Inflammatory macrophage (primary cell): ENCODE data around the gene PIK3R5.
"Not testable (repeated sequence)": the region's sequence is repeated elsewhere in the genome, so short reads cannot be mapped to it uniquely, and the experiment has no call there.

ENCODE experiments used
- DNase-seq, 2 donors: peaks; one replicate each; pipeline ENCODE4 v3.0.0-alpha.2; 2020 to 2022

PIK3R5 gene

GRCh38 chr17:8873801-8874715 lies 91.4 kb downstream of the PIK3R5 start:
- DNase-seq = peak in 1 of 2 donors; percentile 29

DNA sequence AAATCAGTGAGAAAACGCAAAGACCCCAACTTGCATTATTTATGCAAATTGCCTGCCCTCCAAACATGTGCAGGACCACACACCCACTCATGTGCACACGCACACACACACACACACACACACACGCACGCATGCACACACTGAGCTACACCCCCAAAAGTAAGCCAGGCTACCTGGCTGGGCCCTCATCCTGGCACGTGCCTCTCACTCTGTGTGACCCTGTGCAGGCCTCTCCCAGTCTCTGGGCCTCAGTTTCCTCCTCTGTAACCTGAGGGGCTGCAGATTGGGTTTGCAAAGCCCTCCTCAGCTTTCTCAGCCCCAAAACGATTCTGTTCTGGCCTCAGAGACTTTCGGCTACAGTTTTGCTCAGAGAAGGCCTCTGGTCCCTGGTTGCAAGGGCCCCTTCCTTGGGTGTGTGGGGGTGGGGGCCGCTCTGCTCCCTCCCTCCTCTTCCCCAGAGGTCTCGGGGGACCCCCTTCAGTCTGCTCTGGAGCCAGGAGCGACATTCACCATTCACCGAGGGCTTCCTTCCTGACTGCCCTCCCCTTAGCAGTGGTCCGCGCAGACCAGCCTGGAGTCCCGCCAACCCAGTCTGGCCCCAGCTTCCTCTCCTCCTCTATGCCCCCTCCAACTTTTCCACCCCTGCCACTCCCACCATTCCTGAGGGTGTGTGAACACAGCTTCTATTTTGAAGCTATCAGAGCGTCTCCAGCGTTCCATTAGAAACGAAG lies 92.6 kb downstream of the PIK3R5 start:
- no peak for DNase-seq

DNA sequence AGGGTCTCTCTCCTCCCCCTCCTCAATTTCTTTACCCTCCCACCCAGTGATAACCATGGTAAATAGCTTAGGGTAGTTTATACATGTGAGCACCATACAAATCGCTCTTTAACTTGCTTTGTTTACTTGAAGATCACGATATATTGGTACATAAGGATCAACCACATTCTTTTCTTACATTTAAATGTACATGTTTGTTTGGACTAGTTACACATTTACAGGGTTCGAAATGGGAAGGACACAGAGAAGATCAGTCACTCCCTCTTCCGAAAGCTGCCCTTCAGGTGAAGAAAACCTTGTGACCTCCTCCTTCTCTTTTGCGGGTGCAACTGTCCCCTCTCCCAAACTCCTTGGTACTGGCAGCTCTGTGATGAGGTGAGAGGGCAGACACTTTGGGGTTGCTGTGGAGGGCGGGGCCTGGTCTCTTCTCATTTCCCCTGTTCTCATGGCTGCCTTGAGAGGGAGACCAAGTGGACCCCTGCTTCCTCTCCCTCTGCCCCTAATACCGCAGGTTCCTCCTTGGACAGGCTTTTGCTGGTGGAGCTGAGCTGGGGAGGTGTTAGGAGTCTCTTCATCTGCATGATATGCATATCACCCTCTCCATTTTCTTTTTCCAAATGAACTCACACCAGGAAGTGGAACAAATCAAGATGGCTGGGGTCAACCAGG lies 93.3 kb downstream of the PIK3R5 start:
- peak in 1 of 2 donors; percentile 22 for DNase-seq

DNA sequence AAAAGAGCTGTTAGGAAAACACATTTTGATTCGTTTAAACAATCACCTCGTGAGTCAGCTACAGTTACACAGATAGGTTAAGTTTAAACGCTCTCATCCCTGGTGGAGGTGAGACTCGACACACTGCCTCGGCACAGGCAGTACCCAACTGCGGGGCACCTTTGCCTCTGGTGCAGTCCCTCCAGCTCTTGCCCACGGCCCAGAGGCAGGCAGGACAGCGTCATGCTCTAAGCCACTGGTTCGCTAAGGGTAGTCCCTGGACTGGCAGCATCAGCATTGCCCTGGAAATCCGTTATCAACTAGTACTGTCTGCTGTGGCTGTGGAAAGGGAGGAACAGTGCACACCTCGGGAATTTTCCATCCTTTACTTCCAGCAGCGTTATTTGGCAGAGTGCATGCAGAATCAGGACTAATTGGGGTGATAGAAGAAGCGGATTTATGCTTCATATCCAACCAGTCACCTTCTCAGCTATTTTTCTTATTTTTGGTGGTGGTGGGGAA lies 94.4 kb downstream of the PIK3R5 start:
- no peak for DNase-seq

DNA sequence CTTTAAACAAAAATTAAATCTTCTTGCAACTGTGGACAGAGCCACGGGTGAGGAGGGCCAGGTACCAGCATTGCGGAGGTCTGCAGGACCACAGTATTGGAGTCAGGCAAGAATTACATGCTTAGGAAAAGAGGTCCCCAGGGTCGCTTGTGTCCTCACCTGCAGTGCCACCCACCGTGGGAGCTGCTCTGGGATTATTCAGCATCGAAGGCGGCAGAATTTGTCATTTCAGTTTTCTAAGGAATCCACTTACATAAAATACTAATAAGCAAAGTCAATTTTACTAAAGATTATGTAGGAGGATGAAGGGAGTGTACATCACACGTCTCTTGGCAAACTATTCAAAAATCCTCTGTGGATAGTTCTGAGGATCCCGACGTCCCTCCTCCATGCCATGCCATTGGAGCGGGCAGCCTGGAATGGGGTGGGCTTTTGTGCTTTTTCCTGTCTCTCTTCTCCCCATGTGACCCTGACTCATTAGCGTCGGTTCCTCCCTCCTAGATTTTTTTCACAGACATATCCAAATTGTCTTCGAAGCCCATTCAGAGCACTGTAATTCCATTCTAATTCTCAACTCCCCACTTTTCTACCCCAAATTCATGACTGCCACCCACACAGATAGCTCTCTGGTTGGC lies 95.0 kb downstream of the PIK3R5 start:
- no peak for DNase-seq

DNA sequence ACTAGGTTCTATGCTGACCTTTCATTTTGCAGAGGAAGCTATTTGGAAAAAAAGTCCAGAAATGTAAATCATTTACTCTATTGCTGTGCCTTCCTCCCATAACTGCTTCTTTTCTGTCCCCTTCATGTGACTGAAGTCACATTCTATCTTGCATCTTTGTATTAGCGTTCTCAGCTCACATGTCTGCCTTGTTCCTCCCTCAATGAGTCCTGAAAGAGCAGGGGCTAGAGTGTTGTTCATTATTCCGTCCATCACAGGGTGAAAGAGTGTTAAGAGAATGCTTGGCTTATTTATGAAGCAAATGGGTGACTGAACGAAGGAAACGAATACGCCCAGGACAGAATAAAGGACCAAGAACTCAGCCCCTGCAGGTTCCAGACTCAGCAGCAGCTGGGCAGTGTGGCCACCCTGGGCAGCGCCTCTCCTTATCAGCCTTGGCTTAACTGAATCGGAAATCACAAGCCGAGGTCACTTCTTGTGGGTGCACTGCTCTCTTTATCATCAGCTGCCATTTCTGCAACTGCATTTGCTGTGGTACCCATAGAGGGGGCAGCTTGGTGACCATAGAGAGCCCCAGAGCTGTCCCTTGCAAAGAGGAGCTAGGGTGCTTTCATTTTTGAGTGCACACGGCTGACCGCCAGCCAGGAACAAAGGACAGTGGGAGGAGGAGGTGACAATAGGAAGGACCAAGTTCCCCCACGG lies 96.2 kb downstream of the PIK3R5 start:
- DNase-seq = no peak

DNA sequence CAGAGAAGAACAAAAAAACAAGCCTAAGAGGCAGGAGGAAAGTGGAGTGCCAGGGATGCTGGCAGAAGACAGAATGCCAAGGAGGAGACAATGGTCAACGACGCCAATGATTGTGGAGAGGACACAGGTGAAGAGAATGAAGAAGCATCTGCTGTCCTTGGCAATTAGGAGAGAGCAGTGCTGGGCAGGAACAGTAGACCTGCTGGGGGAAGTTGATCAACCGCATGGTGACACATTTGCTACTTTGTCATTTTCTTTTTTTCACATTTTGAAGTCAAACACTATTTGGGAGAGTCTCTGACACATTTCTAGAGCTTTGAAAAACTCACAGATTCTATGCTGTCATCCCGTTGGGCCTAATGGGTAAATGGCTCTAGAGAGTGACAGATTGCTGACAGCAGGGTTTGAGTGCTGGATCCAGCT lies 97.0 kb downstream of the PIK3R5 start:
- DNase-seq = no peak

DNA sequence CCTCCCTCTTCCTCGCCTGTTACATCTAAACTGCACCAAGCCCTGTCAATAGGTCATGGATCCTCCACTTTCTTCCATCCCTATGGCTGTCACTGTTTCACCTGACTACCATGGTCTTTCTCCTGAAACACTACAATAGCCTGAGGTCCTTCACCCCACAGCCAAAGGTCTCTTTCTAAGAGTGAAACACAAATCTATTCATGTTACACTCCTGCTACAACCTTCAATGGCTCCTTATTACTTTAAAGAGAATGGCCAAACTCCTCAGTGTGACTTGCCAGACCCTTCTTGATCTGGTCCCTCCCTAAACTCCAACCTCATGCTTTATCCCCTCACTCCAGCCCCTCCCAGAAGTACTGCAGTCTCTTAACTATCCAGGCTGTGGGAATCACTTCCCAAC lies 97.4 kb downstream of the PIK3R5 start:
- no peak for DNase-seq

GRCh38 chr17:8867361-8867981 lies 98.0 kb downstream of the PIK3R5 start, which contains the start of gene PIK3R6:
TSS of gene PIK3R6 (minus strand) at chr17:8867674. CDS start at chr17:8849794, 17,880 bp downstream.
- DNase-seq = peak; percentile 56 to 58

- no peak for DNase-seq
Measured at GRCh38 chr17:8865811-8866210, 99.7 kb downstream of the PIK3R5 start.

GRCh38 chr17:8865385-8865784 lies 100.1 kb downstream of the PIK3R5 start:
- DNase-seq = no peak

- peak in 1 of 2 donors; percentile 24 for DNase-seq
Measured at GRCh38 chr17:8862213-8863056, 103.1 kb downstream of the PIK3R5 start.

- DNase-seq = no peak
Measured at GRCh38 chr17:8861495-8862181, 103.9 kb downstream of the PIK3R5 start.

- DNase-seq = no peak
Measured at GRCh38 chr17:8859804-8860430, 105.6 kb downstream of the PIK3R5 start.

DNA sequence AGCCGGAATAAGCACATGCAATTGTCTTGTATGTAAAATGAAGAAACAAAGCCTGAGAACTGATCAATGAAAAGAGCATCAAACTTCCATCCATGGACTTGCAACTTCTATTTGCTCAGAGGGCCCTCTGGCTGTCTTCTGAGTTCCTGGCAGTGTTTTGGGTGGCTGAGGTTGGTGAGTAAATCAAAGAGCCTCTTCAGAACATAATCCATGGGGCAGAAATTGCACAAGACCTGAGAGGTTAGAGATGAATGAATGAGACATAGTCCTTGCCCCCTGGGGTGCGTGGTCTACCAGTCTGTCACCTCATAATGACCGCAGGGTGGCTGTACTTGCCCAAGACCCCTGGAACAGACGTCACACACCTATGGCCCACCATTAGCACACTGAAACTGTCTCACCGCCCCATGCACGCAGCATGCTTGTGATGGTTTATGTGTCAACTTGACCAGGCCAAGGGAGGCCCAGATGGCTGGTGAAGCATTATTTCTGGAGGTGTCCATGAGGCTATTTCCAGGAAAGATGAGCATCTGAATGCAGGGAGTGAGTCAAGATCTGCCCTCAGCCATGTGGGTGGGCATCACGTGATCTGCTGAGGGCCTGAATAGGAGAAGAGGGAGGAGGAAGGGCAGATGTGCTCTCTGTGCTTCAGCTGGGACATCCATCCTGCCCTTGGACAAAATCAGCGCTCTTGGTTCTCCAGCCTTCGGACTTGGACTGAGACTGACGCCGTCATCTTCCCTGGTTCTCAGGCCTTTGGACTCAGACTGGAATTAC lies 106.3 kb downstream of the PIK3R5 start:
- peak; percentile 93 to 96 for DNase-seq

DNA sequence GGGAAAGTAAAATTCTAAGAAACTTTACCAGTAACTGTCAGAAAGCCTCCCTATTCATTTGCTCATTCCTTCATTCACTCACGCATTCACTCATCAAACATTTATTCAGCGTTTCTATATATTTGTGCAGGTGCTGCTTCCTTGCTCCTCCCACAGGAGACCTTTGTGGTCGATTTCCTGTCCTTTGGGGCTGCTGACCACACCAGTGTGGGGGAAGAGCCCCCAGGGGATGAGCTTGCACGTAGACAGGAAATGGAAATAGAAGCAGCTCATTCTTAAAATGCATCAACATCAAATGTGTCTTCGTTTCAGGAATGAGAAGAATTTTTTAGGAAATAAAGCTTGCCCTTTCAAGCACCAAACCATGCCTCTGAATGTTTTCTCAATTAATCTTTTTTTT lies 107.6 kb downstream of the PIK3R5 start:
- peak in 1 of 2 donors; percentile 31 for DNase-seq

- no peak for DNase-seq
Measured at GRCh38 chr17:8856869-8857575, 108.5 kb downstream of the PIK3R5 start.

DNA sequence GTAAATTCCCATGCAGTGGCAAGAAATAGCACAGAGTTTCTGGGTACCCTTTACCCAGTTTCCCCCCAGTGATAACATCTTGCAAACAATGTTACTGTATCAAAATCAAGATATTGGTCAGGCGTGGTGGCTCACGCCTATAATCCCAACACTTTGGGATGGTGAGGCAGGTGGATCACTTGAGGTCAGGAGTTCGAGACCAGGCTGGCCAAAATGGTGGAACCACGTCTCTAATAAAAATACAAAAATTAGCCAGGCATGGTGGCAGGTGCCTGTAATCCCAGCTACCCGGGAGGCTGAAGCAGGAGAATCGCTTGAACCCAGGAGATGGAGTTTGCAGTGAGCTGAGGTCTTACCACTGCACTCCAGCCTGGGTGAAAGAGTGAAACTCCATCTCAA lies 109.3 kb downstream of the PIK3R5 start:
- DNase-seq = not testable (repeated sequence)
